ENCODE results near the gene GAP43. TPM values are rescaled to one million over a fixed set of nuclear protein-coding genes. Genes with fewer than 3 reads are reported as not detected.

The GAP43 gene, protein sequence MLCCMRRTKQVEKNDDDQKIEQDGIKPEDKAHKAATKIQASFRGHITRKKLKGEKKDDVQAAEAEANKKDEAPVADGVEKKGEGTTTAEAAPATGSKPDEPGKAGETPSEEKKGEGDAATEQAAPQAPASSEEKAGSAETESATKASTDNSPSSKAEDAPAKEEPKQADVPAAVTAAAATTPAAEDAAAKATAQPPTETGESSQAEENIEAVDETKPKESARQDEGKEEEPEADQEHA
- total RNA-seq, result 0.42 TPM
- polyA plus RNA-seq, result 0.68 TPM
- long read RNA-seq, donor 1, result 0 reads
- long read RNA-seq, donor 2, partial matches to known transcripts, result 0 of 1 reads
- long read RNA-seq, donor 2, other reads (novel, unspliced or antisense), result 0 of 1 reads
- long read RNA-seq, donor 3, result 0 reads
- long read RNA-seq, donor 4, partial matches to known transcripts, result 0 of 1 reads
- long read RNA-seq, donor 4, other reads (novel, unspliced or antisense), result 0 of 1 reads
- long read RNA-seq, donor 5, partial matches to known transcripts, result 0 of 1 reads
- long read RNA-seq, donor 5, other reads (novel, unspliced or antisense), result 0 of 1 reads
- long read RNA-seq, donor 6, partial matches to known transcripts, result 0 of 1 reads
- long read RNA-seq, donor 6, other reads (novel, unspliced or antisense), result 0 of 1 reads
- long read RNA-seq, donor 7, partial matches to known transcripts, result 0 of 1 reads
- long read RNA-seq, donor 7, other reads (novel, unspliced or antisense), result 0 of 1 reads
- long read RNA-seq, donor 8, result 0 reads
- long read RNA-seq, donor 9, result 0 reads
- long read RNA-seq, donor 10, result 0 reads

DNA sequence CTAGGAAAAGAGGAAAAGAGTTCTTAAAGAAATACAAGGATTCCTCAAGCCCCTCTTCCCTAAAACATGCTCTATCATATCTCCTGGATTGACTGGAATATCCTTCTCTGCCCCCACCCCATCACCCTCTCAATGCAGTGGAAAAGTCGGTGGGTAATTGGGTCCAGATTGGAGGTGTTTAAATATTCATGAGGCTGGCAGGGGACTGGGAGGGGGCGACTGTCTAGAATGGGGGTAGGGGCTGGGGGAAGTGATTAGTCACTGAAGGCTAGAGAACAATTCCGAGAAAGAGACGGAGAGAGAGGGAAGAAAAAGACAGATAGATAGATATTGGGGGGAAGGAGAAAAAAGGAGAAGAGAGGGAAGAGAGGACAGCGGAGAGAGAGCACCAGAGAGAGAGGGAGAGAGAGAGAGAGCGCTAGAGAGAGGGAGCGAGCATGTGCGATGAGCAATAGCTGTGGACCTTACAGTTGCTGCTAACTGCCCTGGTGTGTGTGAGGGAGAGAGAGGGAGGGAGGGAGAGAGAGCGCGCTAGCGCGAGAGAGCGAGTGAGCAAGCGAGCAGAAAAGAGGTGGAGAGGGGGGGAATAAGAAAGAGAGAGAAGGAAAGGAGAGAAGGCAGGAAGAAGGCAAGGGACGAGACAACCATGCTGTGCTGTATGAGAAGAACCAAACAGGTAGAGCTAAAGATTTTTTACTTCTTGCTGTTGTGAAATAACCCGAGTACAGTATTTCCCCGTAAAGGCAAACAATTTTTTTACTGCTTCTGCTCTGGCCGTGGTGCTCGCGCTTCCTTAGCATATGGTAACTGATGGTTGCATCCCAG, at the start of gene GAP43:
TSS of gene GAP43 (plus strand) at position 467 of the 825 bp plus-strand sequence. CDS start at position 647, 180 bp downstream.
- Histone ChIP-seq H3K4me1 (ENCODE audit: control insufficient read depth in 2 of 2, insufficient read depth in 2 of 2, low read length in 2 of 2) (no peaks in the 10 kb centered on the region), H3K27ac (ENCODE audit: low read depth in 1 of 2, low read length in 1 of 2) (no peak within 1 kb of the TSS), H3K36me3 (ENCODE audit: control insufficient read depth in 2 of 2, insufficient read depth in 2 of 2, low read length in 1 of 2) (no peaks in the 10 kb centered on the region), H3K27me3 (ENCODE audit: control insufficient read depth in 2 of 2, insufficient read depth in 1 of 2, low read length in 1 of 2) (peaks cover 7 to 32% of the 10 kb centered on the region in 2 donors), H3K9me3 (ENCODE audit: control insufficient read depth in 2 of 2, insufficient read depth in 1 of 2, low read length in 1 of 2) (no peaks in the 10 kb centered on the region), H3K4me3 (ENCODE audit: low read length in 2 of 2) (no peak within 1 kb of the TSS)
- WGBS, result 7% methylated on average over 20 of the region's 20 CpGs
- no peak for DNase-seq (ENCODE audit: low read depth in 6 of 9, low spot score in 9 of 9)

GRCh38 chr3:115576325-115576875, 46.9 kb upstream of the GAP43 start:
- Histone ChIP-seq H3K36me3 (ENCODE audit: control insufficient read depth in 2 of 2, insufficient read depth in 2 of 2, low read length in 1 of 2) (no peaks in the 10 kb centered on the region), H3K4me1 (ENCODE audit: control insufficient read depth in 2 of 2, insufficient read depth in 2 of 2, low read length in 2 of 2) (no peaks in the 10 kb centered on the region), H3K27me3 (ENCODE audit: control insufficient read depth in 2 of 2, insufficient read depth in 1 of 2, low read length in 1 of 2) (no peaks in the 10 kb centered on the region), H3K4me3 (ENCODE audit: low read length in 2 of 2) (no peak overlapping the region), H3K9me3 (ENCODE audit: control insufficient read depth in 2 of 2, insufficient read depth in 1 of 2, low read length in 1 of 2) (no peaks in the 10 kb centered on the region), H3K27ac (ENCODE audit: low read depth in 1 of 2, low read length in 1 of 2) (no peak overlapping the region)
- 66% methylated on average over 4 of the region's 4 CpGs for WGBS
- DNase-seq (ENCODE audit: low read depth in 6 of 9, low spot score in 9 of 9), result no peak

DNA sequence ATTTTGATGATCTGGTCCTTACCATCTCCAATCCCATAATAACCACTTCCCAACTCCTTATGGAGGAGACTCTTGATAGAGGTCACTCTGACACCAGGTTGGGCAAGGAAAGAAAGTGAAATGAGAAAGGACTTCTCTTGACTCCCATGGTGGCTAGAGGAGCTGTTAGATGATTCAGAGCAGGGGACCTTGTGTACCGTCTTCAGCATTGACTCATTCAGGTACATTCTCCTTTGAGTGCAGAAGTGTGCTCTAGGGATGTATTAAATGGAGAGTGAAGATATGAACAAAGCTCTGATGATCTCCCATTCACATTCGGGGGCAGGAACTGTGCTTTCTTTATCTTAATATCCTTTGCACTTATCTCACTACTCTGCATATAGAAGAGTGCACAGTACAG, 46.3 kb upstream of the GAP43 start:
- no peak overlapping the region for H3K4me3 ChIP-seq (ENCODE audit: low read length in 2 of 2)
- H3K36me3 ChIP-seq (ENCODE audit: control insufficient read depth in 2 of 2, insufficient read depth in 2 of 2, low read length in 1 of 2), result no peaks in the 10 kb centered on the region
- WGBS, result 95% methylated on average over 2 of the region's 2 CpGs
- no peak for DNase-seq (ENCODE audit: low read depth in 6 of 9, low spot score in 9 of 9)
- H3K9me3 ChIP-seq (ENCODE audit: control insufficient read depth in 2 of 2, insufficient read depth in 1 of 2, low read length in 1 of 2), result no peaks in the 10 kb centered on the region
- H3K4me1 ChIP-seq (ENCODE audit: control insufficient read depth in 2 of 2, insufficient read depth in 2 of 2, low read length in 2 of 2), result no peaks in the 10 kb centered on the region
- H3K27ac ChIP-seq (ENCODE audit: low read depth in 1 of 2, low read length in 1 of 2), result no peak overlapping the region
- no peaks in the 10 kb centered on the region for H3K27me3 ChIP-seq (ENCODE audit: control insufficient read depth in 2 of 2, insufficient read depth in 1 of 2, low read length in 1 of 2)

GRCh38 chr3:115578331-115578730, 45.0 kb upstream of the GAP43 start:
- 95% methylated on average over 1 of the region's 1 CpG for WGBS
- Histone ChIP-seq H3K4me1 (ENCODE audit: control insufficient read depth in 2 of 2, insufficient read depth in 2 of 2, low read length in 2 of 2) (no peaks in the 10 kb centered on the region), H3K27me3 (ENCODE audit: control insufficient read depth in 2 of 2, insufficient read depth in 1 of 2, low read length in 1 of 2) (no peaks in the 10 kb centered on the region), H3K4me3 (ENCODE audit: low read length in 2 of 2) (no peak overlapping the region), H3K9me3 (ENCODE audit: control insufficient read depth in 2 of 2, insufficient read depth in 1 of 2, low read length in 1 of 2) (no peaks in the 10 kb centered on the region), H3K36me3 (ENCODE audit: control insufficient read depth in 2 of 2, insufficient read depth in 2 of 2, low read length in 1 of 2) (no peaks in the 10 kb centered on the region), H3K27ac (ENCODE audit: low read depth in 1 of 2, low read length in 1 of 2) (no peak overlapping the region)
- DNase-seq (ENCODE audit: low read depth in 6 of 9, low spot score in 9 of 9), result no peak

GRCh38 chr3:115580566-115580965, 42.7 kb upstream of the GAP43 start:
- Histone ChIP-seq H3K4me3 (ENCODE audit: low read length in 2 of 2) (no peak overlapping the region), H3K27me3 (ENCODE audit: control insufficient read depth in 2 of 2, insufficient read depth in 1 of 2, low read length in 1 of 2) (no peaks in the 10 kb centered on the region), H3K9me3 (ENCODE audit: control insufficient read depth in 2 of 2, insufficient read depth in 1 of 2, low read length in 1 of 2) (no peaks in the 10 kb centered on the region), H3K36me3 (ENCODE audit: control insufficient read depth in 2 of 2, insufficient read depth in 2 of 2, low read length in 1 of 2) (no peaks in the 10 kb centered on the region), H3K4me1 (ENCODE audit: control insufficient read depth in 2 of 2, insufficient read depth in 2 of 2, low read length in 2 of 2) (no peaks in the 10 kb centered on the region), H3K27ac (ENCODE audit: low read depth in 1 of 2, low read length in 1 of 2) (no peak overlapping the region)
- 90% methylated on average over 1 of the region's 1 CpG for WGBS
- DNase-seq (ENCODE audit: low read depth in 6 of 9, low spot score in 9 of 9), result no peak

GRCh38 chr3:115581362-115582135, 41.8 kb upstream of the GAP43 start:
- Histone ChIP-seq H3K27ac (ENCODE audit: low read depth in 1 of 2, low read length in 1 of 2) (no peak overlapping the region), H3K4me3 (ENCODE audit: low read length in 2 of 2) (no peak overlapping the region), H3K4me1 (ENCODE audit: control insufficient read depth in 2 of 2, insufficient read depth in 2 of 2, low read length in 2 of 2) (no peaks in the 10 kb centered on the region), H3K9me3 (ENCODE audit: control insufficient read depth in 2 of 2, insufficient read depth in 1 of 2, low read length in 1 of 2) (no peaks in the 10 kb centered on the region), H3K27me3 (ENCODE audit: control insufficient read depth in 2 of 2, insufficient read depth in 1 of 2, low read length in 1 of 2) (no peaks in the 10 kb centered on the region), H3K36me3 (ENCODE audit: control insufficient read depth in 2 of 2, insufficient read depth in 2 of 2, low read length in 1 of 2) (no peaks in the 10 kb centered on the region)
- WGBS, result 95% methylated on average over 8 of the region's 8 CpGs
- no peak for DNase-seq (ENCODE audit: low read depth in 6 of 9, low spot score in 9 of 9)

DNA sequence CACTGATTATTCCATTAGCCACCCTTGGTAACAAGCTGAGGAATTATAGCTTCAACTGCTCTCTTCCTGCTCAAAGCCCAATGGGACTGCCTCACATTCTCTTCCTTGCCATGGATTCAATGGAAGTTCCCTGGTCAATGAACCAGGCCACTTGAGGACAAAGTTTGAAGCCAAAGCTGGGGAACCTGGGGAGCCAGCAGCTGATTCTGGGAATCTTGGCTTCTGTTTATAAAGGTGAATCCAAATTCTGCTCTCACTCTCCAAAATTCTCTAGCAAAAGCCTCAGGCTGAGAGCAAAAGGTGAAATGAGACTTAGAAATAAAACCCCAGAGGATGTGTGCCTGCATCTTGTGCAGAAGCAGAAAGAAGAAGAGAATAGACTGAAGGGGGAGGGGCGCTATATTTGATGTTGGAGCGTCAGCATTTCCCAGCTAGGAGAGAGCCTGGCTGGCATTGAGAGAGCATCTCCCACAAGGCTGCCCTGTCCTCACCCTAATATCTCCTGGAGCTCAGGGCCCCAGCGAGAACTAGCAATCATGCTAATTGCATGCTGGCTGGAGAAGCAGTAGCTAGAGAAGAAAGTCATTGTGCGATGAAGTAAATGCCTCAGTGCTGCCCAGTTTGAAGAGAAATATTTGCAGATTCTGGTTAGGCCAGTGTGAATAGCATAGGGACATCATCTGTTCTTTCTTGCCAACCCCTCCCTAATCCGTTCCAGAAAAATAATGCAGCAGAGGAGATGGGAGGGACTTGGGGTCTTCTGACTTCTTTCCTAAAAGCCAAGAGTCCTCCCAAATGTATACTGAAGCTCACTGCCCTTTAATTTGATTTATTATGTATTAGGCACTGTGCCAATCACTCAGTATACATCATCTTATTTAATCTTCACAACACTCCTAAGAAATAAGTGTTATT, 34.9 kb upstream of the GAP43 start:
- WGBS, result 93% methylated on average over 5 of the region's 5 CpGs
- Histone ChIP-seq H3K36me3 (ENCODE audit: control insufficient read depth in 2 of 2, insufficient read depth in 2 of 2, low read length in 1 of 2) (no peaks in the 10 kb centered on the region), H3K27ac (ENCODE audit: low read depth in 1 of 2, low read length in 1 of 2) (no peak overlapping the region), H3K4me3 (ENCODE audit: low read length in 2 of 2) (no peak overlapping the region), H3K9me3 (ENCODE audit: control insufficient read depth in 2 of 2, insufficient read depth in 1 of 2, low read length in 1 of 2) (no peaks in the 10 kb centered on the region), H3K27me3 (ENCODE audit: control insufficient read depth in 2 of 2, insufficient read depth in 1 of 2, low read length in 1 of 2) (no peaks in the 10 kb centered on the region), H3K4me1 (ENCODE audit: control insufficient read depth in 2 of 2, insufficient read depth in 2 of 2, low read length in 2 of 2) (no peaks in the 10 kb centered on the region)
- DNase-seq (ENCODE audit: low read depth in 6 of 9, low spot score in 9 of 9), result no peak
